ENCODE results near the gene GFI1.

The GFI1 gene

DNA sequence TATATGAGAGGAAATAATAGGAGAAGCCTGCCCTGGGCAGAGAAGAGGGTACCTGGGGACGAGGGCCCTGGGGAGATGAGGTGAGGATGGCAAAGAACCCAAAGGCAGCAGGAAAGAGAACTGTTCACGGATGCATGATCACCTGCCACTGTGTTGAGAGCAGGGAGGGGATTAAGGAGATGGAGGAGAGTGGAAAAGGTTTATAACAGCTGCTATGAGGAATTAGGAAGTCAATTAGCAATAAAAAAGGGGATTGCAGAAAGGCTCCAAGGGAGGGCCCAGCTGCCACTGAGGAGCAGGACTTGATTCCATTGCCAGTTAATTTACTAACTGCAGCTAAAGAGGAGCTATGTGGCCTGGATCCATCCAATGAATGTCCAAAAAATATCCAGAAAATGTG, 61.1 kb downstream of the GFI1 start:
- in situ Hi-C loops (cut with HindIII; ENCODE audit: low sequenced_read_pairs) = no loop called here

Data from endothelial cell of hepatic sinusoid (primary cell).